SK-N-SH (cell line): ENCODE results near the gene PYGB.

Experiments
- FOSL2 ChIP-seq: IDR thresholded peaks from 2 replicates; pipeline ENCODE4 v1.4.0; 2012; ENCODE audit warnings: low read depth, mild to moderate bottlenecking, moderate library complexity, borderline replicate concordance
- GABPA ChIP-seq: IDR thresholded peaks from 2 replicates; pipeline ENCODE4 v1.4.0; 2012; ENCODE audit warnings: low read depth, mild to moderate bottlenecking
- GATA2 ChIP-seq: sonication (generic); formaldehyde crosslinking; IDR thresholded peaks from 2 replicates; pipeline ENCODE4 v1.5.0; 2020; ENCODE audit warnings: mild to moderate bottlenecking, missing genetic modification reagents
- SMC3 ChIP-seq: IDR thresholded peaks from 2 replicates; pipeline ENCODE4 v1.6.1; 2012; ENCODE audit warnings: low read depth, low read length, improper control_type of control experiment
- TF ChIP-seq, protein P1 (sequence below): fragments of 200-600 bp; sonication (generic); IDR thresholded peaks from 2 replicates; pipeline ENCODE4 v1.6.1; 2017; ENCODE audit warnings: antibody characterized with exemption, mild to moderate bottlenecking, moderate library complexity
- TF ChIP-seq, protein P2 (sequence below): IDR thresholded peaks from 2 replicates; pipeline ENCODE4 v1.6.1; 2012; ENCODE audit warnings: mild to moderate bottlenecking, low read depth, low read length, moderate library complexity

DNA sequence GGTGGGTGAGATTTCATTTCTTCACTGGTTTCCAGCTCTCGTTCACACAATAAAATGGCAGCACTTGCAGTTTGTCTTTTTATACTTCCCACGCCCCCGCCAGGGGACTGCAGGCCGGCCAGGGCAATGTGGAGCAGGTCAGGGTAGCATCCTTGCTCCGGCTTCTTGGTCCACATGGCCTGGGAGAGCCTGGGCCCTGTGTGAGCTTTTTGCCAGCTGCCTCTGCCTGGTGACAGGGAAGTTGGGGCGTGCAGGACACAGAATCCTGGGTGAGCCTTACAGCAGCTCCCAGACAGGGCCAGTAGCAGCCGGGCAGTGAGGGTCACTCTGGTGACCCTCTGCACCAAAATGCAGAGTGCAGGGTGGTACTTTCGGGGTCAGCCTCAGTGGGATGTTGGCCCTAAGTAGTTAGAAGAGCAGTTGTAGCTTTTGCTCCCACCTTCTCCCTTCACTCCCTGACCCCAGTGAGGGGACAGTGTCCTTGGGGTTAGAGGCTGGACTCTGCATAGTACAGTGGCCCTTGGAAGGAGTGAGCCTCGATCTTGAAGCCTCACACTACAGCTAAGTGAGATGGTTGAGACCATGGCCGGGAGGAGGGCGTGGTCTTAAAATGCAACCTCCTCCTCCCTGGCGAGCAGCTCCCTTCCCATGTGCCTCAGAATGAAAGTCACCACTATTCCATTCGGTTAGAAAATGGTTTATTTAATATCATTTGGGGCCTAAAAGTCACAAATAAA lies 23.8 kb downstream of the PYGB start:
- TF ChIP-seq, protein P1, sequence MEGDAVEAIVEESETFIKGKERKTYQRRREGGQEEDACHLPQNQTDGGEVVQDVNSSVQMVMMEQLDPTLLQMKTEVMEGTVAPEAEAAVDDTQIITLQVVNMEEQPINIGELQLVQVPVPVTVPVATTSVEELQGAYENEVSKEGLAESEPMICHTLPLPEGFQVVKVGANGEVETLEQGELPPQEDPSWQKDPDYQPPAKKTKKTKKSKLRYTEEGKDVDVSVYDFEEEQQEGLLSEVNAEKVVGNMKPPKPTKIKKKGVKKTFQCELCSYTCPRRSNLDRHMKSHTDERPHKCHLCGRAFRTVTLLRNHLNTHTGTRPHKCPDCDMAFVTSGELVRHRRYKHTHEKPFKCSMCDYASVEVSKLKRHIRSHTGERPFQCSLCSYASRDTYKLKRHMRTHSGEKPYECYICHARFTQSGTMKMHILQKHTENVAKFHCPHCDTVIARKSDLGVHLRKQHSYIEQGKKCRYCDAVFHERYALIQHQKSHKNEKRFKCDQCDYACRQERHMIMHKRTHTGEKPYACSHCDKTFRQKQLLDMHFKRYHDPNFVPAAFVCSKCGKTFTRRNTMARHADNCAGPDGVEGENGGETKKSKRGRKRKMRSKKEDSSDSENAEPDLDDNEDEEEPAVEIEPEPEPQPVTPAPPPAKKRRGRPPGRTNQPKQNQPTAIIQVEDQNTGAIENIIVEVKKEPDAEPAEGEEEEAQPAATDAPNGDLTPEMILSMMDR, result no peak
- TF ChIP-seq SMC3 (no peak), GABPA (no peak), FOSL2 (no peak), GATA2 (CRISPR knock-in tag) (no peak)
- TF ChIP-seq, protein P2, sequence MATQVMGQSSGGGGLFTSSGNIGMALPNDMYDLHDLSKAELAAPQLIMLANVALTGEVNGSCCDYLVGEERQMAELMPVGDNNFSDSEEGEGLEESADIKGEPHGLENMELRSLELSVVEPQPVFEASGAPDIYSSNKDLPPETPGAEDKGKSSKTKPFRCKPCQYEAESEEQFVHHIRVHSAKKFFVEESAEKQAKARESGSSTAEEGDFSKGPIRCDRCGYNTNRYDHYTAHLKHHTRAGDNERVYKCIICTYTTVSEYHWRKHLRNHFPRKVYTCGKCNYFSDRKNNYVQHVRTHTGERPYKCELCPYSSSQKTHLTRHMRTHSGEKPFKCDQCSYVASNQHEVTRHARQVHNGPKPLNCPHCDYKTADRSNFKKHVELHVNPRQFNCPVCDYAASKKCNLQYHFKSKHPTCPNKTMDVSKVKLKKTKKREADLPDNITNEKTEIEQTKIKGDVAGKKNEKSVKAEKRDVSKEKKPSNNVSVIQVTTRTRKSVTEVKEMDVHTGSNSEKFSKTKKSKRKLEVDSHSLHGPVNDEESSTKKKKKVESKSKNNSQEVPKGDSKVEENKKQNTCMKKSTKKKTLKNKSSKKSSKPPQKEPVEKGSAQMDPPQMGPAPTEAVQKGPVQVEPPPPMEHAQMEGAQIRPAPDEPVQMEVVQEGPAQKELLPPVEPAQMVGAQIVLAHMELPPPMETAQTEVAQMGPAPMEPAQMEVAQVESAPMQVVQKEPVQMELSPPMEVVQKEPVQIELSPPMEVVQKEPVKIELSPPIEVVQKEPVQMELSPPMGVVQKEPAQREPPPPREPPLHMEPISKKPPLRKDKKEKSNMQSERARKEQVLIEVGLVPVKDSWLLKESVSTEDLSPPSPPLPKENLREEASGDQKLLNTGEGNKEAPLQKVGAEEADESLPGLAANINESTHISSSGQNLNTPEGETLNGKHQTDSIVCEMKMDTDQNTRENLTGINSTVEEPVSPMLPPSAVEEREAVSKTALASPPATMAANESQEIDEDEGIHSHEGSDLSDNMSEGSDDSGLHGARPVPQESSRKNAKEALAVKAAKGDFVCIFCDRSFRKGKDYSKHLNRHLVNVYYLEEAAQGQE, result no peak
